ENCODE data around the gene FARP1. TPM values are rescaled to one million over a fixed set of nuclear protein-coding genes. Genes with fewer than 3 reads are reported as not detected.

FARP1 gene
- total RNA-seq, 1 experiment from 2014 or later = 96.6 TPM

DNA sequence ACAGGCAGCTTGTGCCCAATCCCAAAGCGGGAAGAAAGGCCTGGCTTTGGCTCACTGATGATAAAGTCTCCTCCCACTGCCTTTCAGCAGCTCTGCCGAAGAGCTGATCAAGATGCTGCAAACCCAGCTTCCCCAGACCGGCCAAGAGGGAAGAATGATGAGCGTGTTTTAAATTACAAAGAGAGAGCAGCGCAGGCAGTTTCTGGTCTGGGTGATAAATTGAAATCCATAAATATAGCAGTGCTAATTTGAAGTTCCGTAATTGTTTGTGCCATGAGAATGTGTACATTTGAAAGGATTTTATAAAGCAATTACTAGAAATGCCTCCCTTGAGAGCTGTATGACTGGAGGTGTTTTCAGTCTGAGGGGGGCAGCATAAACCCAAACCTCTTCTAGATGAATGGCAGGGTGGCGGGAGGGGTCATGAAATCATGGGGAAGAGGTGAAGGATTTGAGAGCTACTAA is 262.2 kb downstream of the FARP1 start:
- Mint-ChIP-seq H3K9me3 (no peaks in the 10 kb centered on the region), H3K4me1 (peaks cover 13% of the 10 kb centered on the region), H3K27me3 (ENCODE audit: low read depth) (no peaks in the 10 kb centered on the region), H3K4me3 (no peak overlapping the region), H3K36me3 (peaks cover 10% of the 10 kb centered on the region), H3K27ac (peak overlapping the region; percentile 38)
- no peak for TF ChIP-seq ZBTB21 (CRISPR knock-in tag; IDR thresholded peaks at IDR 0.05; ENCODE audit: borderline replicate concordance)
- TF ChIP-seq, protein P1, sequence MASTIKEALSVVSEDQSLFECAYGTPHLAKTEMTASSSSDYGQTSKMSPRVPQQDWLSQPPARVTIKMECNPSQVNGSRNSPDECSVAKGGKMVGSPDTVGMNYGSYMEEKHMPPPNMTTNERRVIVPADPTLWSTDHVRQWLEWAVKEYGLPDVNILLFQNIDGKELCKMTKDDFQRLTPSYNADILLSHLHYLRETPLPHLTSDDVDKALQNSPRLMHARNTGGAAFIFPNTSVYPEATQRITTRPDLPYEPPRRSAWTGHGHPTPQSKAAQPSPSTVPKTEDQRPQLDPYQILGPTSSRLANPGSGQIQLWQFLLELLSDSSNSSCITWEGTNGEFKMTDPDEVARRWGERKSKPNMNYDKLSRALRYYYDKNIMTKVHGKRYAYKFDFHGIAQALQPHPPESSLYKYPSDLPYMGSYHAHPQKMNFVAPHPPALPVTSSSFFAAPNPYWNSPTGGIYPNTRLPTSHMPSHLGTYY (CRISPR knock-in tag; IDR thresholded peaks at IDR 0.05) = no peak
- TF ChIP-seq ETV6 (CRISPR knock-in tag; IDR thresholded peaks at IDR 0.05) = no peak
- no peak for TF ChIP-seq ZNF263 (CRISPR knock-in tag; IDR thresholded peaks at IDR 0.05; ENCODE audit: low read depth)
- TF ChIP-seq NR2C2 (CRISPR knock-in tag; IDR thresholded peaks at IDR 0.05) = no peak
- ATAC-seq (peak; percentile 93), DNase-seq (ENCODE audit: low spot score) (peak; percentile 42)
- CTCF ChIA-PET = interaction anchor here (0.8 to 4.5 kb wide), 13 partner anchors 9 to 549 kb away, joined by 3 to 26 read pairs (median 5); no protein-coding TSS in a partner anchor
- POLR2A ChIA-PET = no interaction called here

DNA sequence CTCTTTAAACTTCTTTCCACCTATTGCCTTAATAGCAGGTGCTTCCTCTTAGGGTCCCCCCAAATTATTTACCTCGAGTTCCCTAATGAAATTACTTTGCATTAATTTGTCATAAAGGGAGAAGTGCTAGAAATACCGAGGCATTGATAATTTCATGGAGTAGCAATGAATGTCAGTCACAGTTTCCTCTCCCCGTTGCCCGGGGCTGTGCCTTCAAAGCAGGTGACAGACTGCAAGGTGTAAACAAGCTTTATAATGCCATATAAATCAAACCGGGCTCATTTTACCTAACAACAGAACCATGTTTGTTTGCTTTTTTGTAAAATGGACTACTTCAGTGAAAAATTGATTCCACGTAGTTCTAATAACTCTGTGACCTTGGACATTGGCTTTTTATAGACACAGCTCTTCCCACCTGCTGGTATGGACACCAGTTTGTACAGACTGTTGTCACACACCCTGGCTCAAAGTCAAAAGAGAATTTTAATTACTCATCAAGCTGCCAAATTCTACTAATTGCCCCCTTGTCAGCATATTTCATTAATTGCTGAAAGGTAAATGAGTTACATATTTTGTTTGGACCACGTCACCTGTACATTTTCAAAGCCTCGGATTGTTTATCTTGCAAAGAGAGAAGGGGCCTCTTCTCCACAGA is 262.9 kb downstream of the FARP1 start:
- no peak for ATAC-seq
- ChIA-PET CTCF (interaction anchor here (0.5 to 4.5 kb wide), 11 partner anchors 9 to 529 kb away, joined by 3 to 26 read pairs (median 5); no protein-coding TSS in a partner anchor), POLR2A (no interaction called here)

More for the DNA sequence above, 262.9 kb downstream of the FARP1 start:
- H3K27ac Mint-ChIP-seq = peak overlapping the region; percentile 58
- H3K36me3 Mint-ChIP-seq = peaks cover 12% of the 10 kb centered on the region
- peaks cover 13% of the 10 kb centered on the region for H3K4me1 Mint-ChIP-seq
- no peaks in the 10 kb centered on the region for H3K9me3 Mint-ChIP-seq
- DNase-seq (ENCODE audit: low spot score) = no peak
- no peaks in the 10 kb centered on the region for H3K27me3 Mint-ChIP-seq (ENCODE audit: low read depth)
- no peak overlapping the region for H3K4me3 Mint-ChIP-seq
- TF ChIP-seq JAZF1 (CRISPR knock-in tag; IDR thresholded peaks at IDR 0.05) = no peak
- TF ChIP-seq, protein P2, sequence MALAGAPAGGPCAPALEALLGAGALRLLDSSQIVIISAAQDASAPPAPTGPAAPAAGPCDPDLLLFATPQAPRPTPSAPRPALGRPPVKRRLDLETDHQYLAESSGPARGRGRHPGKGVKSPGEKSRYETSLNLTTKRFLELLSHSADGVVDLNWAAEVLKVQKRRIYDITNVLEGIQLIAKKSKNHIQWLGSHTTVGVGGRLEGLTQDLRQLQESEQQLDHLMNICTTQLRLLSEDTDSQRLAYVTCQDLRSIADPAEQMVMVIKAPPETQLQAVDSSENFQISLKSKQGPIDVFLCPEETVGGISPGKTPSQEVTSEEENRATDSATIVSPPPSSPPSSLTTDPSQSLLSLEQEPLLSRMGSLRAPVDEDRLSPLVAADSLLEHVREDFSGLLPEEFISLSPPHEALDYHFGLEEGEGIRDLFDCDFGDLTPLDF (CRISPR knock-in tag; IDR thresholded peaks at IDR 0.05) = no peak
- TF ChIP-seq, protein P3, sequence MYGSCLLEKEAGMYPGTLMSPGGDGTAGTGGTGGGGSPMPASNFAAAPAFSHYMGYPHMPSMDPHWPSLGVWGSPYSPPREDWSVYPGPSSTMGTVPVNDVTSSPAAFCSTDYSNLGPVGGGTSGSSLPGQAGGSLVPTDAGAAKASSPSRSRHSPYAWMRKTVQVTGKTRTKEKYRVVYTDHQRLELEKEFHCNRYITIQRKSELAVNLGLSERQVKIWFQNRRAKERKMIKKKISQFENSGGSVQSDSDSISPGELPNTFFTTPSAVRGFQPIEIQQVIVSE (CRISPR knock-in tag; IDR thresholded peaks at IDR 0.05; ENCODE audit: borderline replicate concordance) = no peak
- no peak for TF ChIP-seq ELF4 (CRISPR knock-in tag; IDR thresholded peaks at IDR 0.05; ENCODE audit: low read depth)
- no peak for TF ChIP-seq FOXK1 (CRISPR knock-in tag; IDR thresholded peaks at IDR 0.05)
- TF ChIP-seq NFYB (CRISPR knock-in tag; conservative IDR thresholded peaks at IDR 0.05; ENCODE audit: low read depth) = no peak
- TF ChIP-seq, protein P4, sequence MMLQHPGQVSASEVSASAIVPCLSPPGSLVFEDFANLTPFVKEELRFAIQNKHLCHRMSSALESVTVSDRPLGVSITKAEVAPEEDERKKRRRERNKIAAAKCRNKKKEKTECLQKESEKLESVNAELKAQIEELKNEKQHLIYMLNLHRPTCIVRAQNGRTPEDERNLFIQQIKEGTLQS (CRISPR knock-in tag; conservative IDR thresholded peaks at IDR 0.05) = no peak
- TF ChIP-seq TCF7 (CRISPR knock-in tag; IDR thresholded peaks at IDR 0.05; ENCODE audit: low read depth) = no peak
- TF ChIP-seq SMAD4 (CRISPR knock-in tag; IDR thresholded peaks at IDR 0.05) = no peak
- TF ChIP-seq NFE2L1 (CRISPR knock-in tag; IDR thresholded peaks at IDR 0.05) = no peak
- TF ChIP-seq, protein P1 (CRISPR knock-in tag; IDR thresholded peaks at IDR 0.05) = no peak
- TF ChIP-seq TP53 (CRISPR knock-in tag; IDR thresholded peaks at IDR 0.05) = no peak
- TF ChIP-seq ZNF138 (CRISPR knock-in tag; conservative IDR thresholded peaks at IDR 0.05) = no peak
- TF ChIP-seq, protein P5, sequence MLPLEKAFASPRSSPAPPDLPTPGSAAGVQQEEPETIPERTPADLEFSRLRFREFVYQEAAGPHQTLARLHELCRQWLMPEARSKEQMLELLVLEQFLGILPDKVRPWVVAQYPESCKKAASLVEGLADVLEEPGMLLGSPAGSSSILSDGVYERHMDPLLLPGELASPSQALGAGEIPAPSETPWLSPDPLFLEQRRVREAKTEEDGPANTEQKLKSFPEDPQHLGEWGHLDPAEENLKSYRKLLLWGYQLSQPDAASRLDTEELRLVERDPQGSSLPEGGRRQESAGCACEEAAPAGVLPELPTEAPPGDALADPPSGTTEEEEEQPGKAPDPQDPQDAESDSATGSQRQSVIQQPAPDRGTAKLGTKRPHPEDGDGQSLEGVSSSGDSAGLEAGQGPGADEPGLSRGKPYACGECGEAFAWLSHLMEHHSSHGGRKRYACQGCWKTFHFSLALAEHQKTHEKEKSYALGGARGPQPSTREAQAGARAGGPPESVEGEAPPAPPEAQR (CRISPR knock-in tag; IDR thresholded peaks at IDR 0.05) = no peak
- TF ChIP-seq ZNF121 (CRISPR knock-in tag; IDR thresholded peaks at IDR 0.05) = no peak
- TF ChIP-seq ATF1 (CRISPR knock-in tag; IDR thresholded peaks at IDR 0.05) = no peak
- TF ChIP-seq, protein P6, sequence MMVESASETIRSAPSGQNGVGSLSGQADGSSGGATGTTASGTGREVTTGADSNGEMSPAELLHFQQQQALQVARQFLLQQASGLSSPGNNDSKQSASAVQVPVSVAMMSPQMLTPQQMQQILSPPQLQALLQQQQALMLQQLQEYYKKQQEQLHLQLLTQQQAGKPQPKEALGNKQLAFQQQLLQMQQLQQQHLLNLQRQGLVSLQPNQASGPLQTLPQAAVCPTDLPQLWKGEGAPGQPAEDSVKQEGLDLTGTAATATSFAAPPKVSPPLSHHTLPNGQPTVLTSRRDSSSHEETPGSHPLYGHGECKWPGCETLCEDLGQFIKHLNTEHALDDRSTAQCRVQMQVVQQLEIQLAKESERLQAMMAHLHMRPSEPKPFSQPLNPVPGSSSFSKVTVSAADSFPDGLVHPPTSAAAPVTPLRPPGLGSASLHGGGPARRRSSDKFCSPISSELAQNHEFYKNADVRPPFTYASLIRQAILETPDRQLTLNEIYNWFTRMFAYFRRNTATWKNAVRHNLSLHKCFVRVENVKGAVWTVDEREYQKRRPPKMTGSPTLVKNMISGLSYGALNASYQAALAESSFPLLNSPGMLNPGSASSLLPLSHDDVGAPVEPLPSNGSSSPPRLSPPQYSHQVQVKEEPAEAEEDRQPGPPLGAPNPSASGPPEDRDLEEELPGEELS (CRISPR knock-in tag; IDR thresholded peaks at IDR 0.05) = no peak
- TF ChIP-seq ETV6 (CRISPR knock-in tag; IDR thresholded peaks at IDR 0.05) = no peak

All from WTC11 (cell line).